Mammary microvascular endothelial cell (primary cell): Measurements from ENCODE around the gene G6PC3. TPM values are rescaled to one million over a fixed set of nuclear protein-coding genes. Genes with fewer than 3 reads are reported as not detected.

Experiments
- total RNA-seq: library from RNA; depleted of rRNA; stranded (reverse); fragments of >200 nt; gene quantifications from 2 replicates; pipeline ENCODE4 v1.2.3, GENCODE V29; 2015

The G6PC3 gene, protein sequence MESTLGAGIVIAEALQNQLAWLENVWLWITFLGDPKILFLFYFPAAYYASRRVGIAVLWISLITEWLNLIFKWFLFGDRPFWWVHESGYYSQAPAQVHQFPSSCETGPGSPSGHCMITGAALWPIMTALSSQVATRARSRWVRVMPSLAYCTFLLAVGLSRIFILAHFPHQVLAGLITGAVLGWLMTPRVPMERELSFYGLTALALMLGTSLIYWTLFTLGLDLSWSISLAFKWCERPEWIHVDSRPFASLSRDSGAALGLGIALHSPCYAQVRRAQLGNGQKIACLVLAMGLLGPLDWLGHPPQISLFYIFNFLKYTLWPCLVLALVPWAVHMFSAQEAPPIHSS
- 38.5 and 48.9 TPM in 2 replicates for total RNA-seq

DNA sequence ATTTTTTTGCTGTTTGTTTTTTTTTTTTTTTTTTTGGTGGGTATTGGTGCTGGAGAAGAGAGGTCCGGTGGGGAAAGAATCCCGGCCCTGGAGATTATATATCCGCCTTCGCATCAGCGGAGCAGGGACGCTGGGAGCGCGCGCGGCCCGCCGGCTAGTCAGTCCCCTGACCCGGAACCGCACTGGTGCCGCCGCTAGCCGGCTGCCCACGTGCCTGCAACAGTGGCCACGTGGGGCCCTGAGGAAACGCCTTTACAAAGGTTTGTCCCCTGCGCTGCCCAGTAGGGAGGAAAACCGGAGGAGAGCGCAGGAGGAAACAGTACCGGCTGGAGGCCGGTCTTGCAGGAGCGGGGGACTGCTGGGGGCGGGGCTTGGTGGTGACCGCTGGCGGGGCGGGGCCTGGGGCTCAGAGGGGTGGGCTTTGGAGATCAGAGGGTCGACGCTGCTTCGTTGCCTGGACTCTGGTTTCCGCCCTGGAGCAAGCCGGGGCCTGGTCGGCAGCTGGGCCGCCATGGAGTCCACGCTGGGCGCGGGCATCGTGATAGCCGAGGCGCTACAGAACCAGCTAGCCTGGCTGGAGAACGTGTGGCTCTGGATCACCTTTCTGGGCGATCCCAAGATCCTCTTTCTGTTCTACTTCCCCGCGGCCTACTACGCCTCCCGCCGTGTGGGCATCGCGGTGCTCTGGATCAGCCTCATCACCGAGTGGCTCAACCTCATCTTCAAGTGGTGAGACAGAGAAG lies at the start of gene G6PC3:
TSS of gene G6PC3 (plus strand) at position 281 of the 743 bp plus-strand sequence. CDS start at position 512, 231 bp downstream.

DNA sequence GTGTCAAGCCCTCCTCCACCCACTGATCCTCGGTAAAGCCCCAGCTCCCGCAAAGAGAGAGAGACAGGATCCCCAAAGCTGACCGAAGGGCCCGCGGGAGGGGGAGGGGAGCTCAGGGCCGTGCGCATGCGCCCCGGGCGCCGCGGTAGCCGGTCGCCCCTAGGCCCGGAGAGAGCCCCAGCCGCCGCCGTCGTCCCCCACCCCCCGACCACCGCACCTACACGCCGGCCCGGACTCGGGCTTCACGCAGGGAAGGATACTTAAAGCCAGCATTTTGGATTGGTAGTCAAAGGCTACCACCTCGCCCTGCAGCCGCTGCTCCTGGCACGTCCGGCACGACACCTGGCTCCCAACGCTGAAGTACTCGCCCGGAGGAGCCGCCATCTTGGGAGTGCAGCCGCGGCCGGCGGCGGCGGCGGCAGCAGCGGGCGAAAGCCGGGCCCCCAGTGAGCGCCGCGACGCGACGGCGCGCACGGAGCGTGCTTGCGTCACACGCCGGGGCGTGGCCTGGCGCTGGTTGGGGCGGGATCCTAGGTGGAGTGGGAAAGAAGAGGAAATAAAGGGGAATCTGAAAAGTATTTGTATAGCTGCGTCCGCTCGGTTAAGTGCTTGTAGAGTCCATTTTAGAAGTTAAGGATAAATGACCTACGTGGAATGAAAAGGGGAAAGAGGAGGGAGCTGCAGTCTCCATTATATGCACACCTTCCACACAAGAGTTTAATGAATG lies 4.2 kb upstream of the G6PC3 start, which contains the start of gene LSM12:
TSS of gene LSM12 (minus strand) at position 468 of the 727 bp plus-strand sequence. CDS start at position 384, 84 bp downstream.

DNA sequence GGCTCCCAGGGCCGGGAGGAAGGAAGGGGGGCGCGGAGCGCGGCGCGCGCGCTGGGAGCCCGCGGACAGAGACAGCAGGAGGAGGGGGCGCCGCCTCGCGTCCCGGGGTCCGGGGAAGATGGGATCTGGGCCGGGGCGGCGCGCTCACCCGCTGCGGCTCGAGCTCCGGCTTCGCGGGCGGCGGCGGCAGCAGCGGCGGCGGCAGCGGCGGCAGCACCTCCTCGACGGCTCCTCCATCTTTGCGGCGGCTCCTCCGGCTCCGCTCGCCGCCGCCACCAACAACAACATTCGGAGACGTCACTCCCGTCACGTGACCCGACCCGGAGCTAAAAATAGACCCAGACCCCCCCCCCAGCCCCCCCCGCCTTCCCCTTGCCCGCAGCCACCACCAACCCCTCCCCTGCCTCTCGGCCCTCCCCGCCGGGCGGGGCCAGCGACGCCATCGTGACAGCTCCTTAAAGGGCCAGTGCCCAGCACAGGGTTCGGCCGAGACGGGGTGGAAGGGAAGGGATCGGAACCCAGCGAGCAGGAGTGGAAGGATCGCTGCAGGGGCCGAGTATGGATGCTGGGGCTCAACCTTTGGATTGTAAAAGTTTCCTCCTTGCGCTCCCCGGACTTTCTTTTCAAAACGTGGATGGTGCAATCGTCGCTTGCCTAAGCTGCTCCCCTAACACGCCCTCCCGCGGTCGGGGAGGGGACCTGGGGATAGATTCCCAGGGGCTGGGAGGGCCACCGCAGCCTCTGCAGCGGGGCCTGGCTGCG lies 53.0 kb downstream of the G6PC3 start, which contains the start of gene HDAC5:
TSS of gene HDAC5 (minus strand) at position 286 of the 762 bp plus-strand sequence. CDS start 6,126 bp downstream, outside the sequence.

Other genes starting within 250 kb of the G6PC3 start
- 2.7 and 2.9 TPM in 2 replicates for gene MPP3, start 237.6 kb upstream of the G6PC3 start, total RNA-seq
- gene CD300LG, start 223.6 kb upstream of the G6PC3 start, total RNA-seq = not detected in 2 replicates
- 0.59 and 0.60 TPM in 2 replicates for gene MPP2, start 163.2 kb upstream of the G6PC3 start, total RNA-seq
- not detected in 2 replicates for gene PPY, start 128.3 kb upstream of the G6PC3 start, total RNA-seq
- not detected in 2 replicates for gene PYY, start 116.8 kb upstream of the G6PC3 start, total RNA-seq
- 11.0 and 13.9 TPM in 2 replicates for gene NAGS, start 66.1 kb upstream of the G6PC3 start, total RNA-seq
- 37.7 and 48.3 TPM in 2 replicates for gene TMEM101, start 55.8 kb upstream of the G6PC3 start, total RNA-seq
- gene LSM12, start 4.1 kb upstream of the G6PC3 start, total RNA-seq = 48.2 and 48.4 TPM in 2 replicates
- gene HDAC5, start 52.9 kb downstream of the G6PC3 start, total RNA-seq = 39.0 and 42.1 TPM in 2 replicates
- 5.0 and 7.2 TPM in 2 replicates for gene HROB, start 71.2 kb downstream of the G6PC3 start, total RNA-seq
- 0.15 TPM in 1 of 2 replicates, not detected in the other for gene ASB16, start 100.0 kb downstream of the G6PC3 start, total RNA-seq
- 26.7 and 27.2 TPM in 2 replicates for gene TMUB2, start 116.2 kb downstream of the G6PC3 start, total RNA-seq
- 28.8 and 55.3 TPM in 2 replicates for gene ATXN7L3, start 129.1 kb downstream of the G6PC3 start, total RNA-seq
- gene UBTF, start 148.9 kb downstream of the G6PC3 start, total RNA-seq = 50.5 and 55.8 TPM in 2 replicates
- not detected in 2 replicates for gene SLC4A1, start 197.4 kb downstream of the G6PC3 start, total RNA-seq
- gene RUNDC3A, start 237.9 kb downstream of the G6PC3 start, total RNA-seq = not detected in 2 replicates